Measurements from ENCODE around the gene PEDS1.
"Not testable (repeated sequence)": the region's sequence is repeated elsewhere in the genome, so short reads cannot be mapped to it uniquely, and the experiment has no call there.

PEDS1 gene

DNA sequence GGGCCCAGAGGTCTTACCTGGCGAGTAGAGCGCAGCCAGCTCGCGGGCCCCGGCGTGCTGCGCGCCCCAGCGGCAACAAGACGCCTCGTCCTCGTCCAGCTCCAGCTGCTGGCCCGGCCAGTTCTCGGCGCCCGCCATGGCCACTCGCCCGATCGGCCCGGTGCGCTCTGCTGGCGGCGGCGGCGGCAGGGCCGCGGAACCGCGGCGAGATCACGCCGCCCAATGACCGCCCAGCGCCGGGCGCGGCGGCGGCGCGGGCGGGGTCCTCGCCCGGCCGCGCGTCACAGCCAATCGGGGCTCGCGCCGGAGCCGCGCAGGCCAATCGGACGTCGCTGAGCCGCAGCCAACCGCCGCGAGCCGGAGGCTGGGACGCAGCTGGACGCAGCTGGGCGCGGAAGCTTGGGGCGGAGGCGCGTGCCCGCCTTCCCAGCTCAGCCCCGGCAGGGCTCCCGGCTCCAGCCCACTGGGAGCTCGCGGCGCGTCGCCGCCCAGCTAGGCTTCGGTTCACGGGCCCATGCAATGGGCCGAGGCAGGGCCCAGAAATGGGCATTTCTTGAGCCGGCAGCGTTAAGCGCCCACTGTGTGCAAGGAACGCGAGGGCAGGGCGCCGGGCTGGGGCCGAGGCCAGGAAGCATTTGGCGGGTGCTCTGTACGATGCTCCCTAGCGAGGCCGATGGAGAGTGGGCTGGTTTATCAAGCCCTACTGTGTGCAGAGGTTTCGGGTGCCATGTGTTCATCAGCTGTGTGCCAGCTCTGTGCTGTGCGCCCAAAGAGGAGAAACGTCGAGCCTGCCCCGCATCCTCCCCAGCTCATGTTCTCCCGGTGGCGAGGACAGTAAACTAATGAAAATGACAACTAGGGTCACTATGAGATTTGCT, at the start of gene PEDS1:
TSS of gene PEDS1 (minus strand) at position 224 of the 878 bp plus-strand sequence. CDS start at position 138, 86 bp downstream.
- DNase-seq = no peak

GRCh38 chr20:50202677-50203076, 49.2 kb upstream of the PEDS1 start:
- DNase-seq = no peak

GRCh38 chr20:50201710-50202109, 48.2 kb upstream of the PEDS1 start:
- not testable (repeated sequence) for DNase-seq

GRCh38 chr20:50200482-50201104, 47.1 kb upstream of the PEDS1 start:
- DNase-seq = no peak

- no peak for DNase-seq
These were observed 46.2 kb upstream of the PEDS1 start for GRCh38 chr20:50199703-50200102.

DNA sequence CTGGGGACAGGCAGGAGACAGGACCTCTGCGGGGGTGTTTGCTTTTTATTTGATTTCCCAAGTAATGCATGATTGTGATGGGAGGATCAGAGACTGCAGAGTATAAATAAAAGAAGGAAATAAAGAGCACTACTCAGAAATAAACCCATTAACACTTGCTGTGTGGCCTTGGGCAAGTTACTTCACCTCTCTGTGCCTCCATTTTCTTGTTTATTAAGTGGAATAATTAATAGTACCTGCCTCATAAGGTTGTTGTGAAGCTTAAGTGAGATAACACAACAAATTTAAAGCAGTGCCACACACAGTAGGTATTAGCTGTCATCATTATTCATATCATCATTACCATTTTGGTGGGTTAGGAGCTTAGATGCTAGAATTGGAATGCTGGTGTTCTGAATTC, 45.2 kb upstream of the PEDS1 start:
- DNase-seq = no peak

DNA sequence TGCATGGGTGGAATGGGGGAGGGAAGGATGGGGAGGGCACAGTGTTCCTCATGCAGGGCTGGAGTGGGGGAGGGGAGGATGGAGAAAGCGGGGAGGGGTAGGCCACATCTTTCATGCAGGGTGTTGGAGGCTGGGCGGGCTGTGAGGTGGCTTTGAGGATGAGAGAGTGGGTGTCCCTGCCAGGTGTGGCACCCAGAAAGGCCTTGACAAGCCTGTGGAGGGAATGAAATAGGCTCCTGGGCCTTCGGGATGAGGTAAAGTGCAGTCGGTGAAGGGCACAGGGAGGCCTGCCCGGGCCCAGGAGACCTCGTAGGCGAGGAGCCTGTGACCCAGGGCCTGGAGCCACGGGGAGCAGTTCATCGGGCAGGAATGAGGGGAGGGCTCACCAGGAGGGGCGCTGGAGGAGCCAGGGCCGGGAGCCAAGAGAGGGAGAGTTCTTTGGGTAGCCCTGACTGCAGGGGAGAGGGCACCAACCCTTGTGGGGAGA, 44.7 kb upstream of the PEDS1 start:
- no peak for DNase-seq

GRCh38 chr20:50197463-50198179, 44.1 kb upstream of the PEDS1 start:
- no peak for DNase-seq

- no peak for DNase-seq
These were observed 43.4 kb upstream of the PEDS1 start for GRCh38 chr20:50196896-50197295.

- DNase-seq = no peak
These were observed 42.7 kb upstream of the PEDS1 start for GRCh38 chr20:50196248-50196647.

GRCh38 chr20:50195524-50196120, 42.1 kb upstream of the PEDS1 start:
- no peak for DNase-seq

DNA sequence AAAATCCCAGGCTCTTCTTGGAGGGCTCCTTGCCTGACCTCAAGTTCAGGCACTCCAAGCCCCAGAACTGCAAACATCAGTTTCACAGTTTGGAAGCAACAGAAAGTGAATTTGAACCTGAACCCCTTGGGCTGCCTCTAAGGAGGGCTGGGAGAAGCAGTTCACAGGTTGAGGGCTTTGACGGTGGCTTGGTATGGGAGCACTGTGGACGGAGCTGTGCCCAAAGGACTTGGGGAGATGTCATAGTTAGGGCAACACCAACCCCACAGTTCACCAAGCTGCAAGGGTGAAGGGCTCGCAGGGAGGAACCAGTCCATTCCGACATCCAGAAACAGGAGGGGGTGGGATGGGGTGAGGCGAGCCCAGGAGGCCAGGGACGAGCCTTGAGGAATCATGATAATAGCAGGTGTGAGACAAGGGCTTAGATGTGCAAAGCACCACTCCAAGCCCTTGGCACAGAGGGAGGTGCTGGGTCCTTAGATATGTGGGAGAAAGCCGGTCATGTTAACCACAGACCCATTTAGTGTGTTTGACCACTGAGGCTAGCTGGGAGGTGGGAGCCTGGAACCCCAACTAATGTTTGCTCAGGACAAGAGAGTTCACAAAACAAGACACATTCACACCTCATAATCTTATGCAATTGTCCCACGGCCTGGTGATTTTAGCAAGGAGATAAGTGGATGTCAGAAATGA, 41.5 kb upstream of the PEDS1 start:
- no peak for DNase-seq

GRCh38 chr20:50194422-50194830, 40.9 kb upstream of the PEDS1 start:
- DNase-seq = no peak

DNA sequence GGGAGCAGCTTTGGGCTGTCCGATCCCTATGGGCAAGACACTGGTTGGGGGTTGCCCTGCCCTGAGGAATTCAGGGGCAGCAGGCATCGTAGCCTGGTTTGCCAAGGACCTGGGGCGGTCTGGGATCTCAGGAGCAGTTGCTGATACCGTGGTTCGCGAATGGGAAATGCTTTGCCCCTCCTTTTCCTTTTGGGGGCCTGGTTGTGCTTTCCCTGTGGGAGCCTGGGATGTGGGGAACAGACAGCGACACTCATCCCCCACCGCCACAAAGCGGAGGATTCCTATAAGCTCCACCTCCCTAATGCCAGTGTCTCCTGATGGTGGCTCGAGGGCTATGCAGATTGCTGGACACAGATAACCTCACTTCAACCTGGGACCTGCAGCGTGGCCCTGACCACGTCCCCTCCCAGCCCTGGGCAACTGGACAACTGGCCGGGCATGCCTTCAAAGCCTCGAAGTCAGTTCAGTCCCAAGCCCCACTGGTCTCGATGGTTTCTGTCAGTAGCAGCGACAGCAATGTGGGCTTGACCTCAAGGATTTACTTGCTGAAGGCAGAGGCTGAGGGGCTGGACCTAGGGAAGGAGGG, 40.4 kb upstream of the PEDS1 start:
- DNase-seq = no peak

- DNase-seq = no peak
These were observed 39.8 kb upstream of the PEDS1 start for GRCh38 chr20:50193199-50193835.

DNA sequence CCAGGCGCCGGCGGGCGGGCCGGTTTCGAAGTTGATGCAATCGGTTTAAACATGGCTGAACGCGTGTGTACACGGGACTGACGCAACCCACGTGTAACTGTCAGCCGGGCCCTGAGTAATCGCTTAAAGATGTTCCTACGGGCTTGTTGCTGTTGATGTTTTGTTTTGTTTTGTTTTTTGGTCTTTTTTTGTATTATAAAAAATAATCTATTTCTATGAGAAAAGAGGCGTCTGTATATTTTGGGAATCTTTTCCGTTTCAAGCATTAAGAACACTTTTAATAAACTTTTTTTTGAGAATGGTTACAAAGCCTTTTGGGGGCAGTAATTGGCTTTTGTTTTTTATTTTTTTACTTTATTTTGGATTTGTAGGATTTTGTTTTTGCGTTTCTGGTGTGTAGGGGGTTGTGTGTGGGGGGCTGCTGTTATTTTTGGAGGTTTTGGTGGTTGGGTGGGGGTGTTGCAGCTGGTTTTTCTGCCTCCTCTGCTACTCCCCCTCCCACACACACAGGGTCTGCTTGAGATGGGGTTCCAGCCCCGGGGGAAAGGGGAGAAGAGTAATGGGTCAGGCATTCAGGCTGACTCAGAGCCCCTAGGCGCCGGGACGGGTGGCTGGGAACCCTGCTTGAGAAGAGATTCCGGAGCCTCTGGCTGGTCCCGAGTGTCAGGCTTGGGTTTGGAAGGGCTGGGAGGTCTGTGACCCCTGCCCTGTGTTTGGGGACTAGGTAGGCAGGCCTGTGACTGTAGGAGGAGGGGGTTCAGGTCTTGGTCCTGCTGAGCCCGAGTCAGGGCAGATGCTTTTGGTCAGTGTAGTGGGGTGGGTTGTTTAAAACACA, 39.1 kb upstream of the PEDS1 start:
- DNase-seq = no peak

GRCh38 chr20:50191544-50192363, 38.2 kb upstream of the PEDS1 start:
- DNase-seq = no peak

DNA sequence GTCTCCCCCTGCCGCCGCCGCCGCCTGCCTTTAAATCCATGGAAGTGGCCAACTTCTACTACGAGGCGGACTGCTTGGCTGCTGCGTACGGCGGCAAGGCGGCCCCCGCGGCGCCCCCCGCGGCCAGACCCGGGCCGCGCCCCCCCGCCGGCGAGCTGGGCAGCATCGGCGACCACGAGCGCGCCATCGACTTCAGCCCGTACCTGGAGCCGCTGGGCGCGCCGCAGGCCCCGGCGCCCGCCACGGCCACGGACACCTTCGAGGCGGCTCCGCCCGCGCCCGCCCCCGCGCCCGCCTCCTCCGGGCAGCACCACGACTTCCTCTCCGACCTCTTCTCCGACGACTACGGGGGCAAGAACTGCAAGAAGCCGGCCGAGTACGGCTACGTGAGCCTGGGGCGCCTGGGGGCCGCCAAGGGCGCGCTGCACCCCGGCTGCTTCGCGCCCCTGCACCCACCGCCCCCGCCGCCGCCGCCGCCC, 37.6 kb upstream of the PEDS1 start:
- no peak for DNase-seq

GRCh38 chr20:50190251-50191064, 36.9 kb upstream of the PEDS1 start, which contains the start of gene CEBPB:
Gene CEBPB, plus strand, starts transcription at chr20:50190830. Its CDS starts 204 bp downstream, at chr20:50191034.
- no peak for DNase-seq
